ENCODE data around the gene TRMT5. TPM values are rescaled to one million over a fixed set of nuclear protein-coding genes. Genes with fewer than 3 reads are reported as not detected.

The TRMT5 gene
- polyA plus RNA-seq, 1 donor = 16.0 TPM

DNA sequence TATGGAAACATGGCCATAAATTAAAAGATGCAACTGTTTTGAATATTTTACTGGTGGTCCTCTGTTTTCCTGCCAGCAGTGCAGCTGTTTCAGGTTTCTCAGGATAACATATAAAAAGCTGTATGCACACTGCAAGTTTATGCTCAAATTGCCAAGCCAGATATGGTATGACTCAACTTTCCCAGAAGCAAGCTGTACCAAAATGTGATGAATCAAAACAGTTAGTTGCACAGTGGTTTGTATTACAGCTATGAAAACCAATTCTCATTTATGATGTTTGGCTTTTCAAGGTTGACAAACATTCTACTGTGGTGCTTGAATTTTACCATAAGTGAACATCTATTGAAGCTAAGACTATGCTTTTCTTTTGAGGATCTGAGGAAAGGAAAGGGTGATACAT is 15.5 kb downstream of the TRMT5 start:
- DNase-seq (ENCODE audit: low read depth) = no peak

DNA sequence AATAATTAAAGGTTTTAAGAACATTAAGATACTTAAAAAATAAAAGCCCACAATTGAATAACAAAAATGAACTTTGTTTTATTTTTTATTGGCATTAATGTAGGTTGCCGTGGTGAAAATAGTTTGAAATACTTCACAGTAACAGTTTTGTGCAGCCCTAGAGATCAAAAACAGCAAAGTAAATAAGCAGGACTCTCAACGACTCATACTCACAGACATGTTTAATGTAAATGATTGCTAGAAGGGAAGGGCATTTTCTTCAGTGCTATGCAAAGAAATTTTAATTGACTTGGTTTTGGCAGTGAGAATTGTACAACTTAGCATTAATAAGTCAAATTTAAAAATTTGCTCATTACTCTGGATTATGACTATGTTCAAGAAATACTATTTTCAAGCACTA is 16.0 kb downstream of the TRMT5 start:
- no peak for DNase-seq (ENCODE audit: low read depth)

DNA sequence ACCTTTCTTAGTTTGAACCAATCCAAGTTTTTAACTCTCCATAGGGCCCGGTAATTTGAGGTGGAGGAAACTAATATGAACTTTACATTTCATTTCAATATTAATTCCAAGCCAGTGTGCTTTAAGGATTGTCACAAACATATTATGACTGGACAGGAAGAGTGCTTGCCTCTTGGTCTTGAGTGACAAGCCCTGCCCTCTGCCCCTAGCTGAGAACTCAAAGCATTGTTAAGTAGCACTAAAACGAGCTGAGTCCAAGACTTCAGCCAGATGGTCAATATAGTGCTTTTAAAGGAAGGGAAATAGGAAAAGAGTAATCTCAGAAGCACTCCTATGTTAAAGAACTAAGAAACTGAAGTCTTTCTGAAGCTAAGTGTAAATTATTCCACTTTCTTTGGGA is 17.1 kb downstream of the TRMT5 start:
- DNase-seq (ENCODE audit: low read depth) = no peak

DNA sequence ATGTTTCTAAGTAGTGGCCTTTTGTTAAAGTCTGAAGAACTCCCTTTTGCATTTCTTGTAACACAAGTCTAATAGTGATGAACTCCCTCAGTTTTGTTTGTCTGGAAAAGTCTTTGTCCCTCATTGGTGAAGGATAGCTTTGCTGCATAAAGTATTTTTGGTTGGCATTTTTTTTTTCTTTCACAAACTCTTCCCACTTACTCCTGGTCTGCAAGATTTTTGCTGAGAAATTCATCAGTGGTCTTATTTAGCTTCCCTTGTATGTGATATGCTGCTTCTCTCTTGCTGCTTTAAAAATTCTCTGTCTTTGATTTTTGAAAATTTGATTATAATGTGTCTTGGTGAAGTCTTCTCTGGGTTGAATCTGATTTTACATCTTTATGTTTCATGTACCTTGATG is 22.7 kb downstream of the TRMT5 start:
- no peak for DNase-seq (ENCODE audit: low read depth)

DNA sequence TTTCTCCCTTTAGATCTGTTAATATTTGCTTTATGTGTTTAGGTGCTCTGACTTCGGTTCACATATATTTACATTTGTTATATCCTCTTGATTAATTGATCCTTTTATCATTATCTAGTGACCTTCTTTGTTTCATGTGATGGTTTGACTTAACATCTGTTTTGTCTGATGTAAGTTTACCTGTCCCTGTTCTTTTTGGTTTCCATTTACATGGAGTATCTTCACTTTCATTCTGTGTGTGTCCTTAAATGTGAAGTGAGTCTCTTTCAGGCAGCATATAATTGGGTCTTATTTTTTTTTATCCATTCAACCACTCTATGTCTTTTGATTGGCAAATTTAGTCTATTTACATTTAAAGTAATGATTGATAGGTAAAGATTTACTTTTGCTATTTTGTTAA is 24.2 kb downstream of the TRMT5 start:
- DNase-seq (ENCODE audit: low read depth) = no peak

DNA sequence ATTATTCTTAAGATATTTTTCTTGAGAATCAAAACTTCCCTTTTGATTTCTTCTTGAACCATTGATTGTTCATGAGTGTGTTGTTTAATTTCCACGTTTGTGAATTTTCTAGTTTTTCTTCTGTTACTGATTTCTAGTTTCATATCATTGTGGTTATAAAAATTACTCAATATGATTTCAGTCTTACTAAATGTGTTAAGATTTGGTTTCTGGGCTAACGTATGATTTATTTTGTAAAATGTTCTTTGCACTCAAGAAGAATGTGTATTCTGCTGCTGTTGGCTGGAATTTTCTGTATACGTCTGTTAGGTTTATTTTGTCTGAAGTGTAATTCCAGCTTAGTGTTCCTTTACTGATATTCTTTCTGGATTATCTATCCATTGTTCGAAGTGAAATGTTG is 24.7 kb downstream of the TRMT5 start:
- DNase-seq (ENCODE audit: low read depth) = no peak

DNA sequence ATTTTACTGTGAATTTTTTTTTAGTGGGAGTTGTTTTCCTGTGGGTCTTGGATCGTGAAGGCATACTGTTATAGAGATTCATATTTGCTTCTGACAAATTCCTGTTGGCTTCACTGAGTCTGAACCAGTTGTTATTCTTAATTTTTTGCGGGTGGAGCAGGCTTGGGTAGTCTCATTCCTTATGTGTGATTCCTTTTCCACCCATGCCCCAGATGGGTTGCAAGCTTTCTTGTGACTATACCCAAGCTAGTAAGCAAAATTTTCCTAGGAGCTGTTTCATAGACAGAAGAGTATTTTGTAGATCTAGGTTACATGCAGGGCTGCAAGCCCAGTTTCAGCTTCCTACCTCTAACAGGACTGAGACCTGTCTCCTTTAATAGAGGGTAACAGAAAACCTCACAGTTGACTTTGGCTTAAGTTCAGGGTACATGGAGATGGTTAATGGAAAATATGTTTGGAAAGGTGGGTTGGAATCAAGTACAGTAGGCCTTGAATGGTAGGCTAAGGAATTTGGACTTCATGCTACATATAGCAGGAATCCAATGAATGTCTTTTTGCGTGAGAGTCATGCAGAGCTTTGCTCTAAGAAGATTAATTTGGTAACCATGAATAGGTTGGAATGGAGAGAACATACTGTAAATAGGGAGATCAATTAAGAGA is 29.0 kb downstream of the TRMT5 start:
- no peak for DNase-seq (ENCODE audit: low read depth)

DNA sequence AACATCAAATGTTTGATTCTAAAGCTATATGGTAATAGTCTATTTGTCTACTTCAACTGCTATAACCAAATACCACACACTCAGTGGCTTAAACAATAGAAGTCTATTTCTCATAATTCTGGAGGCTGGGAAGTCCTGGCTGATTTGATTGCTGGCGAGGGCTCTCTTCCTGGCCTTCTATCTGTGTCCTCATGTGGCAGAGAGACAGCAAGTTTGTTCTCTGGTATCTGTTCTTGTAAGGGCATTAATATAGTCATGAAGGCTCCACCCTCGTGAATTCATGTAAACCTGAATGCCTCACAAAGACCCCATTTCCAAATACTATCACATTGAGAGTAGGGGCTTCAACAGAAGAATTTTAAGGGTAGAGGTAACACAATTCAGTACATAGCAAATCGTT is 34.1 kb downstream of the TRMT5 start:
- no peak for DNase-seq (ENCODE audit: low read depth)

DNA sequence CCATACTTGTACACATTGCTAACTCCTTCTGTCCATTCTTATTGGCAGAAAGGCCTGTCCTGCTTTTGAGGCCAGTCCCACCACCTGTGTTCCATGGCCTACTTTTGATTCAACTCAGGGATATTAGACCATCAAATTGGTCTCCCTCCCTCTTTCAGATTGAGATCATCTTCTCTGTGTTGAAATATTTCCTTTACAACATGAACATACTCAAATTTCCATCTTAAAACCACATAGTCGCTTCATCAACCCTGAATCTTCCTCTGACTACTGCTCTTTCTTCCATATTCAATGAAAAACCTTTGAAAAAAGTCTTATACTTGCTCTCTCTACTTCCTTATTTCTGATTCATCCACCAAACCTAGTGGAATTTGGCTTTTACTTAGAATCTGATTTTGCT is 34.9 kb downstream of the TRMT5 start:
- DNase-seq (ENCODE audit: low read depth) = no peak

DNA sequence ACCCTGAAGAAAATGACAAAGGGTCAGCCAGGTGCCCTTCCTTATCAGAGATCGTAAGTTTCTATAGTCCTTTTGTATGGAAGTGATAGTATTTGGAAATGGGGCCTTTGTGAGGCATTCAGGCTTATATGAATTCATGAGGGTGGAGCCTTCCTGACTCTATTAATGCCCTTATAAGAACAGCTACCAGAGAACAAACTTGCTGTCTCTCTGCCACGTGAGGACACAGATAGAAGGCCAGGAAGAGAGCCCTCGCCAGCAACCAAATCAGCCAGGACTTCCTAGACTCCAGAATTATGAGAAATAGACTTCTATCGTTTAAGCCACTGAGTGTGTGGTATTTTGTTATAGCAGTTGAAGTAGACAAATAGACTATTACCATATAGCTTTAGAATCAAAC is 36.7 kb downstream of the TRMT5 start:
- DNase-seq (ENCODE audit: low read depth) = no peak

DNA sequence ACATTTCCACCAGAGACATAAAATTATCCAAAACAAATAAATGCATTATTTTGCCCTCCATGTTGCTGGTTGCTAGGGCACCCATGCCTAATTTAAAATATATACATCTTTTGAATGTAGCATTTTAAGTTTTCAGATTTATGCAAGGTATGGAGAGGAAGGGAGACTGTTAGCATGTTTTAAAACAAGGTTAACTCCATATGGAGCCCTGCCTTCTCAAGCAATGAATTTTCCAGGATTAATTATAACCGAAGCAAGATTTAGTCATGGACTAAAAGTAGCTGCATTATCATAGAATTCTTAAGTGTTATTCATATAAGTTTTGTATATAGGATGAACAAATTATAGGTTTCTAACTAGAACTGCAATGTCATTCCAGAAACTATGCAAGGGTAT is 37.2 kb downstream of the TRMT5 start:
- no peak for DNase-seq (ENCODE audit: low read depth)

DNA sequence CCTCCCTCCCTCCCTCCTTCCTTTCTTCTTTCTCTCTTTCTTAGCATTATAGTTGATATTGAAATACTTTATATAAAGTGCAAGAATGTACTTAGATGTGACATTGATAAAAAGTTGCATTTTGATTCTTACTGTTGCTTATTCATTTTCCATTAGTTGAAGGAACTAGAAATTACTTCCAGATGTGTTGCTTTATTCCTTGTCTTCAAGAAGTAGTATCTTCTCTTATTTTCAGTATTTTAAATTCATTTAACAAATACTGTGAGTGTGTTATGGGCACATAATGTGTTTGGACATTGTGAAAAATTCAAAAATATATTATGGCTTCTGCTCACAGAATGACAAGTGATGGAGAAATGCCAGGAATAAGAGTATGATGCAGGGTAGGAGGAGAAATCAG is 45.6 kb downstream of the TRMT5 start:
- no peak for DNase-seq (ENCODE audit: low read depth)

DNA sequence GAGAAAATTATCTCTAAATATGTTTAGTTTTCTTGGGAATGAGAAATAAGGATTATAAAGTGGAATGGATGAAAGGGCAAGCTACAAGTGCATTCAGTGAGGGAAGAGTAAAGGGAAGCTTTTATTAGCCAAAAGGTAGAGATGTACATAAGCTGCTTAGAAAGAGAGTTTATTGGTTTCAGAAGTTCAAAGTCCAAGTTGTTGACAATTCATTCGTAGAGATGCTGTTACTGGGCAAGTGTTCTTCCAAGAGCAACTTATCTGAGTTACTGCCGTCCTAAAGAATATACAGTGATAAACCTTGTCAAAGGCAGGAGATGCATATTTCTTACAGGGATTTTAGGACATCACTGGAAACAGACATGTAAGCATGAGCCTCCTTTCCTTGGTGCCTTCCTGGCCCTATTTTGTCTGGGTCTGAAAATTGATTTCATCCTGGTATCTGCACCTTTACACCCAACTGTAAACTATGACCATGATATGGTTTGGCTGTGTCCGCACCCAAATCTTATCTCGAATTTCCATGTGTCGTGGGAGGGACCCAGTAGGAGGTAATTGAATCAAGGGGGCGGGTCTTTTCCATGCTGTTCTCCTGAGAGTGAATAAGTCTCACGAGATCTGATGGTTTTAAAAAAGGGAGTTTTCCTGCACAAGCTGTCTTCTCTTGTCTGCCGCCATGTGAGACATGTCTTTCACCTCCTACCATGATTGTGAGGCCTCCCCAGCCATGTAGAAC is 46.8 kb downstream of the TRMT5 start:
- DNase-seq (ENCODE audit: low read depth) = no peak

DNA sequence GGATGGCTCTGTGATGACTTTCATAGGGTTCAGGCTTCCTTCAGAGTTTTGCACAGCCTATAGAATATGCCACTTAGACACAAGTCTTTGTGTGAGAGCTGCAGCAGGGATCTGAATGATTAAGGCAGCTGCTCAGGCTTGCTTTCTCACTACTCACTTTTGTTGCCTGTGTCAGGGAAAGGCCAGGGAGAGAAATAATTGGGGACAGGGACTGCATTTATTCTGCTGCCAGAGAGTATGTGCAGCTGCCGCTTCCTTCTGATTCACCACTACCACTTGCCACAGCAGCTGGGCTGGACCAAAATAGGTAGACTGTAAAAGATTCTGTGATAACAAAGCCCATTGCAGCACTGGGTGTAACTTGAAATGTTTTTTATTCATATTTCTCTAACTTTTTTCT is 49.7 kb downstream of the TRMT5 start:
- no peak for DNase-seq (ENCODE audit: low read depth)

DNA sequence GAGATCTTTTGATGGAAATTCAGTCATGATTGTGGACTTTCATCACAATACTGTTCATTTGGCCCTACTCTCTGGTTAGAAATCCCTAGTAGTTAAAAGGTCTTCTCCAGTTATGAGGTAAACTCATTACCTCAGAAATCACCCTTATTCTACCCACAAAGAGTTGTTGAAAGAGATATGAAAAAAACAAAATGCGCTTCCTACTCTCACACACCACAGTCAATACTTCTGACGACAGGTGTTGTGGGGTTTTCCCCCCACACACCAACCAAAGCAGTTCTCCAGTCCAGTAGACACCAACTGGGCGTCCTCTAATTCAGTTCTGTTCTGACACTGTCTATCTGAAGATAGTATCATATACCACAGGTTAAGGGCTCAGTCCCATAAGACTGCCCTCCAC is 54.9 kb downstream of the TRMT5 start:
- no peak for DNase-seq (ENCODE audit: low read depth)

DNA sequence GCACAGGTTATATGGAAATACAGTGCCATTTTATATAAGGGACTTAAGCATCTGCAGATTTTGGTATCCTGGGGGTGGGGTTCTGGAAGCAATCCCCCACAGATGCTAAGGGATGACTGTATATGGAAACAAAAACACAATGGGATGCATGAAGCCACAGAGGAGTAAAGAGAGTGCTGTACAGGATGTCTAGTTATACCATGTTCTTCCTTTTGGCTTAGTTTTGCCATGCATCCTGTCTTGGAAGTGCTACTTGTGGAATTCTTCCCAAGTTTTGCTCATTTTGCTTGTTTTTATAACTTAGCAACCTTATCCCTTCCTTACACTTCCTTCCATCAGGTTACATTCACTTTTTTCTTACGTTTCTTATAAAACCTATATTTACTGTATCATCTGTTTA is 55.6 kb downstream of the TRMT5 start:
- DNase-seq (ENCODE audit: low read depth) = no peak

DNA sequence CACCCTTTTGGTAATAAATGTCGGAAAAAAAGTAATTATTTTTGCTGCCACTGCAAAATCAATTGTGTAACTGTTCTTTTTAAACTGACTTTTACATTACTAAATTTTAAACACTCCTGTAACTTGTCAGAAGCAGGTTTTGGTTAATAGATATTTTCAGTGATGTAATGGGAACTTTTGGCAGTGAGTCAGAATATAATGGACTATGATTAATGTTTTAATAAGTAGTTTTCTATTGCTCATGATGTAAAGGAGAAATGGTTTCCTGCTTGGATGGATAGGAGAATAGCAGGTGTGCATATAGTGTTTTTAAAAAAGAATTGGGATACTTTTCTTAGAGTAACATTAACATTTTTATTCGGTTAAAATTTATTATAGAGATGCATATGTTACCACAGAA is 58.8 kb downstream of the TRMT5 start:
- no peak for DNase-seq (ENCODE audit: low read depth)

Other genes starting within 250 kb of the TRMT5 start
- 51.0 TPM for gene MNAT1, start 246.3 kb downstream of the TRMT5 start, polyA plus RNA-seq (ENCODE audit: insufficient read length)
- 15.6 TPM for gene SLC38A6, start 166 bp upstream of the TRMT5 start, polyA plus RNA-seq (ENCODE audit: insufficient read length)